ENCODE results near the gene PALMD. TPM values are rescaled to one million over a fixed set of nuclear protein-coding genes. Genes with fewer than 3 reads are reported as not detected.
A peak's percentile ranks its signal among the peaks of the same experiment; 100 is the strongest.

PALMD gene
- total RNA-seq, 4 donors from 2014 or later = 60.7 to 254 (median 79.1) TPM

DNA sequence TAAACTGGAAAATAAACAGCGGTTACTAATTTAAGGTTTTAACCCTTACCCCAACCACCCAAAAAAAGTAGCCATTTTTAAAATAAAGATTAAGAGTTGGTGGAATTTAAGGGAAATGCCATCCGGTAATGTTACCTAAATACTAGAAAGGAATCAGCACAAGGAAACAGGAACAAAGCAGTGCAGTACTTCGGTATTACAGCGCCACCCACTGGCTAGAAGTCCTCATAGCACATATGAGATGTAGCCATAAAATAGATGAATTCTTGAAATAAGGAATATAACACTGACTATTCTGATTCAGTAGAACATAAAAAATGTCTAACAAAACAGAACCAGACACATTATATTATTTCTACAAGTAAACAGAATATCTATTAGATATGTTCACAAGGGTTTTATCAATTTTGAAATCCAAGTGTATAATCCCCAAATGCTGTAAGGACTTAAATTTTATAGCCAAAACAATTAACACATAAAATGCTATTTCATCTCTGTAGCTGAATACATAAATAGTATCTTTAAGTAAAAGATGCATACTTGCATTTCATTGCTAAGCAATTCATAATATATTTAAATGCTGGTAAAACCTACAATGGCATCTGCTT, 61.7 kb downstream of the PALMD start:
- DNase-seq (peak; percentile 38 to 61), ATAC-seq (peak; percentile 81)
- Histone ChIP-seq H3K27ac (no peak overlapping the region), H3K4me1 (peaks cover 0 to 3% of the 10 kb centered on the region in 2 donors), H3K9me3 (no peaks in the 10 kb centered on the region), H3K4me3 (no peak overlapping the region), H3K27me3 (no peaks in the 10 kb centered on the region), H3K36me3 (peaks cover 0 to 16% of the 10 kb centered on the region in 2 donors)
- TF ChIP-seq, protein P1, sequence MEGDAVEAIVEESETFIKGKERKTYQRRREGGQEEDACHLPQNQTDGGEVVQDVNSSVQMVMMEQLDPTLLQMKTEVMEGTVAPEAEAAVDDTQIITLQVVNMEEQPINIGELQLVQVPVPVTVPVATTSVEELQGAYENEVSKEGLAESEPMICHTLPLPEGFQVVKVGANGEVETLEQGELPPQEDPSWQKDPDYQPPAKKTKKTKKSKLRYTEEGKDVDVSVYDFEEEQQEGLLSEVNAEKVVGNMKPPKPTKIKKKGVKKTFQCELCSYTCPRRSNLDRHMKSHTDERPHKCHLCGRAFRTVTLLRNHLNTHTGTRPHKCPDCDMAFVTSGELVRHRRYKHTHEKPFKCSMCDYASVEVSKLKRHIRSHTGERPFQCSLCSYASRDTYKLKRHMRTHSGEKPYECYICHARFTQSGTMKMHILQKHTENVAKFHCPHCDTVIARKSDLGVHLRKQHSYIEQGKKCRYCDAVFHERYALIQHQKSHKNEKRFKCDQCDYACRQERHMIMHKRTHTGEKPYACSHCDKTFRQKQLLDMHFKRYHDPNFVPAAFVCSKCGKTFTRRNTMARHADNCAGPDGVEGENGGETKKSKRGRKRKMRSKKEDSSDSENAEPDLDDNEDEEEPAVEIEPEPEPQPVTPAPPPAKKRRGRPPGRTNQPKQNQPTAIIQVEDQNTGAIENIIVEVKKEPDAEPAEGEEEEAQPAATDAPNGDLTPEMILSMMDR (IDR thresholded peaks at IDR 0.05 in 4 of 5, conservative IDR thresholded peaks at IDR 0.05 in 1 of 5) = peak; percentile 81 to 95 (median 87)
- no peak for TF ChIP-seq POLR2A (IDR thresholded peaks at IDR 0.05)
- in situ Hi-C loops (cut with MboI; ENCODE audit: low sequenced_read_pairs in 4 of 4) = loop anchor here in 3 of 4 donors (5.0 to 25.0 kb wide), 4 partner anchors 245 to 533 kb away; no protein-coding TSS in a partner anchor
- intact Hi-C loops (cut with DNase I; ENCODE audit: low total_unique reads) = loop anchor here (1.0 to 10.0 kb wide), 3 partner anchors 183 to 527 kb away; no protein-coding TSS in a partner anchor

DNA sequence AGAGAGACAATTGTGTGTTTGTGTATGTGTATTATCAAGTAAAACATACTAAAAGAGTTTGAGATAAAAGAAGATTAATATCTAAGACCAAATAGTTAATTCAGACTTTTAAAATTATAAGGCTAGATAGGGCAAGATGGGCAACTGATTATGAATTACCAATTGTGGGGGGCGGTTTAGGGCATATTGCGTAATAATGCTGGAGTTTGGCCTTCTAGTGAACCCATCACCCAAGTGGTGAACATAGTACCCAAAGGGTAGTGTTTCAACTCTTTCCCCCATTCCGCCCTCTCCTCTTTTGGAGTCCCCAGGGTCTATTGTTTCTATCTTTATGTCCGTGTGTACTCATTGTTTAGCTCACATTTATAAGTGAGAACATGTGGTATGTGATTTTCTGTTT, 65.1 kb downstream of the PALMD start:
- Histone ChIP-seq H3K27ac (no peak overlapping the region), H3K36me3 (peaks cover 0 to 21% of the 10 kb centered on the region in 2 donors), H3K9me3 (no peaks in the 10 kb centered on the region), H3K27me3 (no peaks in the 10 kb centered on the region), H3K4me1 (peaks cover 0 to 3% of the 10 kb centered on the region in 2 donors), H3K4me3 (no peak overlapping the region)
- ATAC-seq (no peak), DNase-seq (no peak)
- in situ Hi-C loops (cut with MboI; ENCODE audit: low sequenced_read_pairs in 4 of 4) (loop anchor here in 2 of 4 donors (25.0 kb wide), 1 partner anchor 249 kb away; no protein-coding TSS in a partner anchor), intact Hi-C loops (cut with DNase I; ENCODE audit: low total_unique reads) (no loop called here)
- TF ChIP-seq, protein P1 (IDR thresholded peaks at IDR 0.05 in 4 of 5, conservative IDR thresholded peaks at IDR 0.05 in 1 of 5) = no peak
- TF ChIP-seq POLR2A (IDR thresholded peaks at IDR 0.05) = no peak

GRCh38 chr1:99713006-99713405, 67.1 kb downstream of the PALMD start:
- H3K27me3 ChIP-seq = no peaks in the 10 kb centered on the region
- H3K27ac ChIP-seq = no peak overlapping the region
- peaks cover 0 to 4% of the 10 kb centered on the region in 2 donors for H3K4me1 ChIP-seq
- no peaks in the 10 kb centered on the region for H3K9me3 ChIP-seq
- intact Hi-C loops (cut with DNase I; ENCODE audit: low total_unique reads) = no loop called here
- TF ChIP-seq, protein P1 (IDR thresholded peaks at IDR 0.05 in 4 of 5, conservative IDR thresholded peaks at IDR 0.05 in 1 of 5) = no peak
- TF ChIP-seq POLR2A (IDR thresholded peaks at IDR 0.05) = no peak
- ATAC-seq (no peak), DNase-seq (no peak)
- in situ Hi-C loops (cut with MboI; ENCODE audit: low sequenced_read_pairs in 4 of 4) = loop anchor here in 2 of 4 donors (25.0 kb wide), 1 partner anchor 251 kb away; no protein-coding TSS in a partner anchor
- H3K36me3 ChIP-seq = peaks cover 0 to 31% of the 10 kb centered on the region in 2 donors
- no peak overlapping the region for H3K4me3 ChIP-seq

DNA sequence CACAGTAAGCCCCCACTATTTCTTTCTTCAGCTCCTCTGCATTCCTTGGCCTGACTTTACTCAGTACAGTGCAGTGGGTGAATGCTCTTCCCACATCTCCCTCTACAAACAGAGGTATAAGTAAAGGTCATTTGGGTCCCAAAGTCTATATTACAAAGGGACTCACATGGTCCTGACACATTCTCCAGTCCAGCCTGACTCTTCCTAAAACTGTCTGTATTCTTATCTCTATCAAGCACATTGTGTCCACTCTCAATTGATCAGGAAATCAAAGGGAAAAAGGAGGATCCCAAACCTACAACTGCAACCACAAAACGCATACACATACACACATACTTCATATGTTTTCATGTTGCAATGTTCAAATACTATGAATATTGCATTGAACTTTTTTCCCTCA, 71.1 kb downstream of the PALMD start:
- no peak for DNase-seq
- Histone ChIP-seq H3K9me3 (no peaks in the 10 kb centered on the region), H3K36me3 (peaks cover 0 to 16% of the 10 kb centered on the region in 2 donors), H3K27me3 (no peaks in the 10 kb centered on the region), H3K27ac (no peak overlapping the region), H3K4me3 (no peak overlapping the region), H3K4me1 (peaks cover 0 to 4% of the 10 kb centered on the region in 2 donors)
- intact Hi-C loops (cut with DNase I; ENCODE audit: low total_unique reads) = no loop called here
- ATAC-seq = no peak
- TF ChIP-seq, protein P1 (IDR thresholded peaks at IDR 0.05 in 4 of 5, conservative IDR thresholded peaks at IDR 0.05 in 1 of 5) = no peak
- no peak for TF ChIP-seq POLR2A (IDR thresholded peaks at IDR 0.05)
- in situ Hi-C loops (cut with MboI; ENCODE audit: low sequenced_read_pairs in 4 of 4) = loop anchor here in 2 of 4 donors (25.0 kb wide), 1 partner anchor 255 kb away; no protein-coding TSS in a partner anchor
